Neural cell (in vitro differentiated cells): ENCODE measurements around the gene CDKL1. TPM values are rescaled to one million over a fixed set of nuclear protein-coding genes. Genes with fewer than 3 reads are reported as not detected.

Source experiments
- H2AFZ ChIP-seq: fragments of 200-600, 300-800 bp; sonication (generic), shearing (Covaris generic); 2 replicates; pipeline ENCODE4 v1.6.0; 2014; ENCODE audit warnings: low read depth, mild to moderate bottlenecking, antibody characterized with exemption, low read length, moderate library complexity
- H3F3A ChIP-seq: fragments of 200-600 bp; shearing (Covaris generic); 2 replicates; pipeline ENCODE4 v1.6.1; 2016; ENCODE audit warnings: mild to moderate bottlenecking, moderate library complexity, mixed read lengths, antibody characterized with exemption, low read length; ENCODE audit not compliant: insufficient read depth, poor library complexity, severe bottlenecking
- H3K27ac ChIP-seq: fragments of 200-600, 300-800 bp; sonication (generic), shearing (Covaris generic); 2 replicates; pipeline ENCODE4 v1.5.1; 2014; ENCODE audit warnings: mild to moderate bottlenecking, low read length, moderate library complexity
- H3K27me3 ChIP-seq: fragments of 300-800, 200-600 bp; sonication (generic), shearing (Covaris generic); 2 replicates; pipeline ENCODE4 v1.6.0; 2014; ENCODE audit warnings: mild to moderate bottlenecking, low read depth, low read length, moderate library complexity; ENCODE audit not compliant: insufficient read depth
- H3K36me3 ChIP-seq: fragments of 300-800, 200-600 bp; sonication (generic), shearing (Covaris generic); 2 replicates; pipeline ENCODE4 v1.5.1; 2014; ENCODE audit warnings: mild to moderate bottlenecking, antibody characterized with exemption, low read length, moderate library complexity; ENCODE audit not compliant: insufficient read depth
- H3K4me2 ChIP-seq: fragments of 300-800, 200-600 bp; sonication (generic), shearing (Covaris generic); 2 replicates; pipeline ENCODE4 v1.6.0; 2014; ENCODE audit warnings: mild to moderate bottlenecking, low read length
- H3K4me3 ChIP-seq: fragments of 300-800, 200-600 bp; sonication (generic), shearing (Covaris generic); 2 replicates; pipeline ENCODE4 v1.5.1; 2014; ENCODE audit warnings: mild to moderate bottlenecking, low read length, moderate library complexity
- H3K79me2 ChIP-seq: fragments of 200-600 bp; shearing (Covaris generic); replicated peaks from 2 replicates; pipeline ENCODE4 v1.6.0; 2014; ENCODE audit warnings: mild to moderate bottlenecking, low read length, moderate library complexity; ENCODE audit not compliant: insufficient read depth
- H3K9ac ChIP-seq: fragments of 300-800, 200-600 bp; sonication (generic), shearing (Covaris generic); 2 replicates; pipeline ENCODE4 v1.6.1; 2016; ENCODE audit warnings: mild to moderate bottlenecking, low read length, mixed read lengths
- H3K9me2 ChIP-seq: fragments of 200-600 bp; shearing (Covaris generic); 2 replicates; pipeline ENCODE4 v1.6.1; 2016; ENCODE audit warnings: mild to moderate bottlenecking, low read length, mixed read lengths; ENCODE audit not compliant: insufficient read depth
- H3K9me3 ChIP-seq: fragments of 200-600, 300-800 bp; sonication (generic), shearing (Covaris generic); 2 replicates; pipeline ENCODE4 v1.6.1; 2016; ENCODE audit warnings: mild to moderate bottlenecking, mixed run types, low read length, moderate library complexity, mixed read lengths
- H4K20me1 ChIP-seq: fragments of 200-600 bp; shearing (Covaris generic); 2 replicates; pipeline ENCODE4 v1.6.1; 2016; ENCODE audit warnings: mild to moderate bottlenecking, mixed run types; ENCODE audit not compliant: insufficient read depth
- EP300 ChIP-seq: fragments of 450-650 bp; conservative IDR thresholded peaks from 2 replicates; pipeline ENCODE4 v1.6.1; 2014; ENCODE audit warnings: antibody characterized with exemption, mild to moderate bottlenecking, moderate library complexity; ENCODE audit not compliant: poor library complexity, severe bottlenecking
- EZH2 ChIP-seq: fragments of 200-600, 300-800 bp; shearing (Covaris generic), sonication (generic); IDR thresholded peaks from 2 replicates; pipeline ENCODE4 v1.6.1; 2014; ENCODE audit warnings: antibody characterized with exemption, low read length, borderline replicate concordance, mild to moderate bottlenecking; ENCODE audit not compliant: insufficient read depth, poor library complexity, severe bottlenecking
- MXI1 ChIP-seq: fragments of 450-650 bp; conservative IDR thresholded peaks from 2 replicates; pipeline ENCODE4 v1.6.1; 2014; ENCODE audit warnings: antibody characterized with exemption, mild to moderate bottlenecking; ENCODE audit not compliant: poor library complexity, severe bottlenecking
- POLR2AphosphoS5 ChIP-seq: IDR thresholded peaks from 2 replicates; pipeline ENCODE4 v1.6.1; 2012
- RAD21 ChIP-seq: fragments of 450-650 bp; conservative IDR thresholded peaks from 2 replicates; pipeline ENCODE4 v1.6.1; 2014; ENCODE audit warnings: antibody characterized with exemption, mild to moderate bottlenecking, moderate library complexity
- SMC3 ChIP-seq: fragments of 450-650 bp; conservative IDR thresholded peaks from 2 replicates; pipeline ENCODE4 v1.6.1; 2014; ENCODE audit warnings: antibody characterized with exemption, mild to moderate bottlenecking, moderate library complexity; ENCODE audit not compliant: poor library complexity
- TAF1 ChIP-seq: IDR thresholded peaks from 2 replicates; pipeline ENCODE4 v1.6.1; 2012; ENCODE audit warnings: low read depth
- polyA plus RNA-seq: library from polyadenylated mRNA; depleted of rRNA; stranded (reverse); fragments of >200 nt; gene quantifications from 2 replicates; pipeline ENCODE4 v1.2.3, GENCODE V29; 2014
- TF ChIP-seq, protein P1 (sequence below): fragments of 450-650 bp; IDR thresholded peaks from 2 replicates; pipeline ENCODE4 v1.5.1; 2014; ENCODE audit warnings: antibody characterized with exemption, mild to moderate bottlenecking, moderate library complexity; ENCODE audit not compliant: poor library complexity, severe bottlenecking
- TF ChIP-seq, protein P2 (sequence below): IDR thresholded peaks from 2 replicates; pipeline ENCODE4 v1.6.1; 2012; ENCODE audit warnings: borderline replicate concordance

CDKL1 gene
- polyA plus RNA-seq, 1 donor from 2014 or later: 3.1 TPM

DNA sequence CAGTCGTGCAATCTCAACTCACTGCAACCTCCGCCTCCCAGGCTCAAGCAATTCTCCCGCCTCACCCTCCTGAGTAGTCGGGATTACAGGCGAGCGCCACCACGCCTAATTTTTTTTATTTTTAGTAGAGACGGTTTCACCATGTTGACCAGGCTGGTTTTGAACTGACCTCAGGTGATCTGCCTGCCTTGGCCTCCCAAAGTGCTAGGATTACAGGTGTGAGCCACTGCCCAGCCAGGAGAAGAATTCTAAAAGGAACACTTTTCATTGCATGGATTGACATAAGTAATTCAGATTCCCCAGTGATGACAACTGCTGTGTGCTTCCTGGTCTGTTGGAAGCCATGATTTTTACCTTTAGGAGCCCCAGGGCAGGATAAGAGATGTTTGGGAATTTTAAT is 62.5 kb downstream of the CDKL1 start:
- Histone ChIP-seq H2AFZ (no peak overlapping the region), H3K4me2 (no peak overlapping the region), H3K27me3 (no peaks in the 10 kb centered on the region), H3F3A (no peaks in the 10 kb centered on the region), H3K9me3 (no peaks in the 10 kb centered on the region), H3K9me2 (no peaks in the 10 kb centered on the region), H4K20me1 (no peaks in the 10 kb centered on the region), H3K9ac (peak overlapping the region; percentile 66), H3K27ac (peak overlapping the region; percentile 91), H3K79me2 (no peaks in the 10 kb centered on the region), H3K36me3 (no peaks in the 10 kb centered on the region), H3K4me3 (no peak overlapping the region)
- TF ChIP-seq POLR2AphosphoS5: no peak
- no peak for TF ChIP-seq EP300
- TF ChIP-seq, protein P1, sequence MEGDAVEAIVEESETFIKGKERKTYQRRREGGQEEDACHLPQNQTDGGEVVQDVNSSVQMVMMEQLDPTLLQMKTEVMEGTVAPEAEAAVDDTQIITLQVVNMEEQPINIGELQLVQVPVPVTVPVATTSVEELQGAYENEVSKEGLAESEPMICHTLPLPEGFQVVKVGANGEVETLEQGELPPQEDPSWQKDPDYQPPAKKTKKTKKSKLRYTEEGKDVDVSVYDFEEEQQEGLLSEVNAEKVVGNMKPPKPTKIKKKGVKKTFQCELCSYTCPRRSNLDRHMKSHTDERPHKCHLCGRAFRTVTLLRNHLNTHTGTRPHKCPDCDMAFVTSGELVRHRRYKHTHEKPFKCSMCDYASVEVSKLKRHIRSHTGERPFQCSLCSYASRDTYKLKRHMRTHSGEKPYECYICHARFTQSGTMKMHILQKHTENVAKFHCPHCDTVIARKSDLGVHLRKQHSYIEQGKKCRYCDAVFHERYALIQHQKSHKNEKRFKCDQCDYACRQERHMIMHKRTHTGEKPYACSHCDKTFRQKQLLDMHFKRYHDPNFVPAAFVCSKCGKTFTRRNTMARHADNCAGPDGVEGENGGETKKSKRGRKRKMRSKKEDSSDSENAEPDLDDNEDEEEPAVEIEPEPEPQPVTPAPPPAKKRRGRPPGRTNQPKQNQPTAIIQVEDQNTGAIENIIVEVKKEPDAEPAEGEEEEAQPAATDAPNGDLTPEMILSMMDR: no peak
- TF ChIP-seq RAD21: no peak
- no peak for TF ChIP-seq SMC3
- TF ChIP-seq EZH2: no peak
- no peak for TF ChIP-seq TAF1
- TF ChIP-seq, protein P2, sequence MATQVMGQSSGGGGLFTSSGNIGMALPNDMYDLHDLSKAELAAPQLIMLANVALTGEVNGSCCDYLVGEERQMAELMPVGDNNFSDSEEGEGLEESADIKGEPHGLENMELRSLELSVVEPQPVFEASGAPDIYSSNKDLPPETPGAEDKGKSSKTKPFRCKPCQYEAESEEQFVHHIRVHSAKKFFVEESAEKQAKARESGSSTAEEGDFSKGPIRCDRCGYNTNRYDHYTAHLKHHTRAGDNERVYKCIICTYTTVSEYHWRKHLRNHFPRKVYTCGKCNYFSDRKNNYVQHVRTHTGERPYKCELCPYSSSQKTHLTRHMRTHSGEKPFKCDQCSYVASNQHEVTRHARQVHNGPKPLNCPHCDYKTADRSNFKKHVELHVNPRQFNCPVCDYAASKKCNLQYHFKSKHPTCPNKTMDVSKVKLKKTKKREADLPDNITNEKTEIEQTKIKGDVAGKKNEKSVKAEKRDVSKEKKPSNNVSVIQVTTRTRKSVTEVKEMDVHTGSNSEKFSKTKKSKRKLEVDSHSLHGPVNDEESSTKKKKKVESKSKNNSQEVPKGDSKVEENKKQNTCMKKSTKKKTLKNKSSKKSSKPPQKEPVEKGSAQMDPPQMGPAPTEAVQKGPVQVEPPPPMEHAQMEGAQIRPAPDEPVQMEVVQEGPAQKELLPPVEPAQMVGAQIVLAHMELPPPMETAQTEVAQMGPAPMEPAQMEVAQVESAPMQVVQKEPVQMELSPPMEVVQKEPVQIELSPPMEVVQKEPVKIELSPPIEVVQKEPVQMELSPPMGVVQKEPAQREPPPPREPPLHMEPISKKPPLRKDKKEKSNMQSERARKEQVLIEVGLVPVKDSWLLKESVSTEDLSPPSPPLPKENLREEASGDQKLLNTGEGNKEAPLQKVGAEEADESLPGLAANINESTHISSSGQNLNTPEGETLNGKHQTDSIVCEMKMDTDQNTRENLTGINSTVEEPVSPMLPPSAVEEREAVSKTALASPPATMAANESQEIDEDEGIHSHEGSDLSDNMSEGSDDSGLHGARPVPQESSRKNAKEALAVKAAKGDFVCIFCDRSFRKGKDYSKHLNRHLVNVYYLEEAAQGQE: no peak

DNA sequence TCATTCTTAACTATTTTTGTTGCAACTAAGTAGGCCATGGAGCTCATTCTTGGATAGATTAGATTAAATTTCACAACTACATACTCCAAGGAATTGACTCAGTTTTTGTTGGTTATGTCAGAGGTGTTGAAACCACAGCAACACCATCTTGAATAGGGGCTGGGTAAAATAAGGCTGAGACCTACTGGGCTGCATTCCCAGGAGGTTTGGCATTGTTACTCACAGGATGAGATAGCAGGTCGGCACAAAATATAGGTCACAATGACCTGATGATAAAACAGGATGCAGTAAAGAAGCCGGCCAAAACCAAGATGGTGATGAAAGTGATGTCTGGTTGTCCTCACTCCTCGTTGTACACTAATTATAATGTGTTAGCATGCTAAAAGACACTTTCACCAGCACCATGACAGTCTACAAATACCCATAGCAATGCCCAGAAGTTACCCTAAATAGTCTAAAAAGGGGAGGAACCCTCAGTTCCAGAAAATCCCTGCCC is 63.6 kb downstream of the CDKL1 start:
- no peaks in the 10 kb centered on the region for H3K9me3 ChIP-seq
- H3K4me2 ChIP-seq: no peak overlapping the region
- no peaks in the 10 kb centered on the region for H3K36me3 ChIP-seq
- no peaks in the 10 kb centered on the region for H4K20me1 ChIP-seq
- H2AFZ ChIP-seq: no peak overlapping the region
- H3K4me3 ChIP-seq: no peak overlapping the region
- H3F3A ChIP-seq: no peaks in the 10 kb centered on the region
- no peak overlapping the region for H3K27ac ChIP-seq
- no peaks in the 10 kb centered on the region for H3K27me3 ChIP-seq
- no peaks in the 10 kb centered on the region for H3K79me2 ChIP-seq
- no peaks in the 10 kb centered on the region for H3K9me2 ChIP-seq
- no peak overlapping the region for H3K9ac ChIP-seq
- TF ChIP-seq, protein P1: no peak
- TF ChIP-seq EZH2: no peak
- TF ChIP-seq RAD21: no peak
- TF ChIP-seq TAF1: no peak
- no peak for TF ChIP-seq POLR2AphosphoS5
- TF ChIP-seq SMC3: no peak
- TF ChIP-seq EP300: no peak
- TF ChIP-seq MXI1: no peak
